ENCODE results near the gene SLC9A3.
A peak's percentile ranks its signal among the peaks of the same experiment; 100 is the strongest.

The SLC9A3 gene

DNA sequence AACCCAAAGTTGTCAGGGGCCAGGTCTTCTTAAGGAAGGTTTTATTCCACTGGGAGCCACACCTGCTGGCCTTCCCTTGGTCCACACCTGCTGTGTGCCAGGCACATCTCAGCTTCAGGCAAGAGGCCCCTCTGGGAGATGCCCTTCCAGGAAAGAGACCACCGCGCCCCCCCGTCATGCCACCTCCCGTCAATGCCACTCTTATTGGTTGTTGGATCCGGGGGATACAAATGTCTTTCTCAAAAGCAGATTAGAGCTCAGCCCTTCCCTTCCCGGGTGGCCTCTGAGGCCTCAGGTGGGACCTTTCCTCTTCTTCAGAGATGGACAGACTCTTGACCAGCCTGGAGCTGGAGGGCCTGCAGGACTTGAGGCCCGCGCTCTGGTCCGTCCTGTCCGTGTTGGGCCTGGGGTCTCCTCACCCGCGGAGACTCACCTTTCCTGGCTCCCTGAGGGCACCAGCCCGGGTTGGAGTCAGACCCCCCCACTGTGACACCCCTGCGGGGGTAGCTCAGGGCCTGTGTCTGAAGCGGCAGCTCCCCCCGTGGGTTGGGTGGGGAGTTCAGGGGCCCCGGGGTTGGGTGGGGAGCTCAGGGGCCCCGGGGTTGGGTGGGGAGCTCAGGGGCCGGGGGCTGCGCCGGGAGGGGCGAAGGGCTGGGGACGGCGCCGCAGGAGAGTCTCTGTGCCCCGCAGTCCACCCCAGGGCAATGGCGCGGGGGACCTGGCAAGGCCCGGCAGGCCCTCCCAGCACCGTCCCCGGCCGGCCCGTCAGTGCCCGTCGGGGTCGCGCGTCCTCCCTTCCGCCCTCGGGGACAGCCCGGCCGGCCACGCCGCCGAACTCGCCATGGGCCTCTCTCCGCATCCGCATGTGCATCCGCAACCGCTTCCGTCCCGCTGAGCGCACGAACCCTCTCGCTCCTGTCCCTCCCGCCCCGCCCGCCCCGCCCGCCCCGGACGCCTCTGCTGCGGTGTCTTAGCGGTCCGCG lies 3.7 kb upstream of the SLC9A3 start:
- FAIRE-seq (no peak), DNase-seq (ENCODE audit: insufficient read length, low spot score) (no peak)

DNA sequence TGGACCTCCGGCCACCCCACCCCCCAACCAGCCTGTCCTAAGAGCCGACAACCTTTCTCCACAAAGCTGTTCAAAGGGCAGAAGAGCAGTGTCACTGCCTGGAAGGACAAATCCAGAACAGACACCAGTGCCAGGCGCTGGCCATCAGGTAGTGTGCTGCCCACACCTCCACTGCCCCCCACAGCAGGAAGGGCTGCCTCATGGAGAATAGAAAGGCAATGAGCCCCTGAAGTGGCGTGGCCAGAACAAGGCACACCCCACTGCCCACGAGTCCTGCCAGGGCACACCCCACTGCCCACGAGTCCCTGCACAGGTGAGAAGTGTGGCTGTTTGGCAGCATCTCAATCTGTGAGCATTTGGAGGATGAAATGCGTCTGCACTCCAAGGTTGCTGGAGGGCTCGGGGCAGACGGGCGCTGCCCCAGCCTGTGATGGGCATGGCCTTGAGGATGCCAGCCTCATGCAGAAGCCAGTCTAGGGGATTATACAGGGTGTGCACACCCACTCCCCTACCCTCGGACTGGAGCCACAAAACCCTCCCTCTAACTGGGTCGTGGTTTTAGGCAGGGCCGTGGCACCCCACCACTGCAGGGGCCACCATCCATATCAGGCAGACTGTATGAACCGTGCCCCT lies 2.3 kb upstream of the SLC9A3 start:
- no peak for DNase-seq (ENCODE audit: insufficient read length, low spot score)
- FAIRE-seq, result peak; percentile 16

DNA sequence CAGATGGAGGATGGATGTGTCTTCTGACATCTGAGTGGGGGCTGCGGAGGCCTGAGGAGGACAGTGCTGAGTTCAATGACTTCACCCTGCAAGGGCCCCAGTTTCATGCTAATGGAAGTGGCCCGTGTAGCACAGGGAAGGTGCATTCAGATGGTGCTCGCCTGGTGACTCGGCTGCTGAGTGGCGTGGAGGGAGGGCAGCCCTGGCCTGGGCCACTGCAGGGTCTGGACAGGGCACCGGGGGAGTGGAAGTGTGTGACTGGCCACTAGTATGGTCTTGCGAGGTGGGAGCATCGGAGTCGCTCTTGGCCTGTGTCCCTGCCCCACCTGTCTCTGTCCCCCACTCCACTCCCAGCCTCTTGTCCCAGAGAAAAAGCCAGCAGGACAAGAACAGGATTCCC lies 1.7 kb upstream of the SLC9A3 start:
- DNase-seq (ENCODE audit: insufficient read length, low spot score), result no peak
- FAIRE-seq, result no peak

DNA sequence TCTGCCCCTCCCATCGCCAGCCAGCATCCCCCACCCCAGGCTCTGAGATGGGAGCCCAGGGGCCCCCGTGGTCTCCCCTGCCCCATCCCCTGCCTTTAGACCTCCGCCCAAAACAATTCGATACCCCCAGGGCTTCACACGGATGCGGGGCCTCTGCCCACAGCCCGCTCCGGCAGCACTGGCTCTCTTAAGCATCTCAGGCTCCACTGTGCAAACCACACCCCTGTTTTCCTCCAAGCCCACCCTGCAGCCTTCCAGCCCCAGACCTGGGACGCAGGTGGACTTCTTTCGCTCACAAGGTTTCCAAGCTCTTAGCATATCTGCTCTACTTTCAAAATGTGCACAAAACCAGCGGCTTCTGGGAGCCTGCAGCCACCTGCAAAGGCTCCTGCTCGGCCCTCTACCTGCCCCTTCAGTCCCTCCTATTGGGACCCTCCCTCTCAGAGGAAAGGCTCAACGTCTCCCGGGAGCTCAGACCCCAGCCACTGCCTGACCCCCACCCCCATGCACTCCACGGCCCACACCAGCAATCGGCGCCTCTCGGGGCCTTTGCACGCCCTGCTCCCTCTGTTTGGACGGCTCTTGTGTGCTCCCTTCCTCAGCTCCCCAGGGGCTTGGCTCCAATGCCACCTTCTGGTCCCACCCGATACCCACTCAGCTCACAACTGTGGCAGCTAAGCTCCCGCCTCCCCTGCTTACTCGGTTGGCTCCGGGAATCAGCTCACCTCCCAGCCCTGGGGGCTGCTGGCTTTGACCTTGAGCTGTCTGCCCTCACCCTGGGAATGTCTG lies 918 bp upstream of the SLC9A3 start:
- FAIRE-seq, result no peak
- no peak for DNase-seq (ENCODE audit: insufficient read length, low spot score)

DNA sequence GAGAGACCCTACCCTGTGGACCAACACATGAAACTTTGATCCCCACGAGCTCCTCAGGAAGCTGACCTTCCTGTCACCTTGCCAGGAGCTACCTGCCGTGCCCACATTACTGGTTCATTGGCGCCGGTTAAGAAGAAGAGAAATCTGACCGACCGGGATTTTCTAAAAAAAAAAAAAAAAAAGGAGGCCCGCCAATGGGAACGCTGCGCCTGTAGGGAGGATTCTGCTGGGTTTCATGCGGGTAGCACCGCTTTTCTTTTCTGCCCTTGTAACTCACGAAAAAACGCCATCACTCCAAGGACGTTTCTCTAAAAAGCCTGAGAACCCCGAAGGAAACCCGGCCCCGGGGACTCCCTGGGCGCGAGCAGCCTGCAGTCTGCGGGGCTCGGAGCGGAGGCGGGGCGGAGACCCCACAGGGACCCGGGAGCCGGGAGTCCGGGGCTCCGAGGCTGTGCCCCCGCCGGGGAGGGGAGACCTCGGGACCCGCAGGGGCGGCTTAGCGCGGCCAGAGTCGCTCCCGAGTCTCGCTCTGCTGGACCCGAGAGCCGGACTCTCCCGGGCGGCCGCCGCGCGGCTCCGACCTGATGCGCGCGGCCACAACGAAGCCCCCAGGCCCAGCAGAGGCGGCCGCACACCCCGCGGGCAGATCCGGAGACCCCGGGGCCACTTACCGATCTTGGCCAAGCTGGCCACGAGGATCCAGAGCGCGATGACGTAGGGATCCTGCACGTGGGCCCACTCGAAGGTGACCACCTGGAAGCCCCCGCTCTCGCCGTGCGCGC lies 617 bp downstream of the SLC9A3 start:
- FAIRE-seq, result no peak
- DNase-seq (ENCODE audit: insufficient read length, low spot score), result no peak

DNA sequence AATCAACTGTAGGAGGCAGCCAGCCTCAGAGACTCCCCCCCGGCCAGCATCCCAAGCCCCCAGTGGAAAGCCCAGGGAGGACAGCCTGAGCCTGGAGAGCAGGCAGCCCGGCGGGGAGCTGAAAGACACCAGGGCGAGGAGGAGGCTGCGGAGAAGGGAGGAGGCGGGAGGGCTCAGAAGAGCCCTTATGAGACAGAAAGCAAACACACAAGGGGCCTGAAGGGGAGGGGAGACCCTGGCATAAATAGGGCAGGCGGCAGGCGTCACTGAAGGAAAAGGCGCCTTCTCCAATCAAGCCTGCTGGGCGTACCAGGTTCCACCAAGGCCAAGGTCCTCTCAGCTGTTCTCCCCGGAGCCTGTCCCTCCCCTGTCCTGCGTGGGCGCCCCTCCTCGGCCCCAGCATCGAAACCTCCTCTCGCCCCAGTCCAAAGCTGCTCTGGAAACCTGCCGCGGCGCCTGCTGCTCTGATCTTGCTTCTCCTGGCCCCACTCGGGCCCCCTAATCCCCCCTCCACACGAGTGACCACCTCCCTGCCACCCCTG lies 1.3 kb downstream of the SLC9A3 start:
- no peak for DNase-seq (ENCODE audit: insufficient read length, low spot score)

DNA sequence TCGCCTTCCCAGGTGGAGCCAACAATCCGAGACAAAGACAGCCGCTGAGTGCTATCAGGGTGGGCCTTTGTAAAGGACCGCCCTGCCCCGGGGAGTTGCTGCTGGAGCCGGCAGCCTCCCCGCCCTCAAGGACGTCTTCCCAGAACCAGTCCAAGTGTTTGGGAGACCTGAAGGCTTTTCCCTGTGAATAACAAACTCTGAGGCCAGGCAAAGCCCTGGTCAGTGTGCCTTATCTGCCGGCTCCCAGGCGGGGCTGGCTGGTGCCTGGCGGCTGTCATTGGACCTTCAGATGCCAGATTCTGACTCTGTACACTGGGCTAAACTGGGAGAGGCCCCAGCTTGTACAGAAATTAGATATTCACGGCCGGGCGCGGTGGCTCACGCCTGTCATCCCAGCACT lies 2.1 kb downstream of the SLC9A3 start:
- no peak for DNase-seq (ENCODE audit: insufficient read length, low spot score)
- FAIRE-seq, result no peak

More for the DNA sequence above, 1.3 kb downstream of the SLC9A3 start:
- no peak for FAIRE-seq

DNA sequence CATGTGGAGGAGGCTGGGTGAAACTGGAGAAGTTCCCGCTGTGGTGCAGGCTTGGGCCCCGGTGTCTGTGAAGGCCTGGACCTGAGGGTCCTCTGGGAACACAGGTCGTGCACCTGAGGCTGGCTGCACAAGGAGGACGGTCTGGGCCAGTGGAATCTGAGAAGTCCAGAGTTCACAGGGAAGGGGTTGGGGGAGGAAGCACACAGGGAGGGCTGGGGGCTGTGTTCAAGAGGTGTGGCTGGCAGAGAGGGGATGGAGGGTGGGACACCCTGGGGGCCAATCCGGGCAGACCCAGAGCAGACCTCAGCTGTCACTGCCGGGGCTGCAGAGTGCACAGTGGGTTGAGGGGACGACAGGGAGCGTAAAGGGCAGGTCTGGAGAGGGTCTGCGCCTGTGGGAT lies 2.6 kb downstream of the SLC9A3 start:
- peak; percentile 23 for FAIRE-seq
- DNase-seq (ENCODE audit: insufficient read length, low spot score), result no peak

DNA sequence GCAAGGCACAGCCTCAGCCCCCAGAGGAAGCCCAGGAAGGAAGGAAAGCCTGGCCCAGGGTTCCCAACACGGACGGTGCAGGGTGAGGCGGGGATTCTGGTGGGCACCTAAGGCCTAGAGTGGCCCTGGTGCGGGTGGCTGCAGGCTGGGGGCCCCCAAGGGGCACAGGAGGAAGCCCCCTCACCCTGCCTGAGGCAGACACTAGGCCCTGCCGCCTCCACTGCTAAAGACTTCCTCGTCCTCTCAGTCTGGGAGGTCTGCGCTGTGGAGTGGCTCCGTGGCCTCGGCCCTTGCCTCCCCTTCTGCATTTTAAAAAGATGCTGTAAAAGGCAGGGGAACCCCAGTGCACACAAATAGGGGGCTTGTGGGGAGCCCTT lies 3.4 kb downstream of the SLC9A3 start:
- no peak for DNase-seq (ENCODE audit: insufficient read length, low spot score)
- no peak for FAIRE-seq

DNA sequence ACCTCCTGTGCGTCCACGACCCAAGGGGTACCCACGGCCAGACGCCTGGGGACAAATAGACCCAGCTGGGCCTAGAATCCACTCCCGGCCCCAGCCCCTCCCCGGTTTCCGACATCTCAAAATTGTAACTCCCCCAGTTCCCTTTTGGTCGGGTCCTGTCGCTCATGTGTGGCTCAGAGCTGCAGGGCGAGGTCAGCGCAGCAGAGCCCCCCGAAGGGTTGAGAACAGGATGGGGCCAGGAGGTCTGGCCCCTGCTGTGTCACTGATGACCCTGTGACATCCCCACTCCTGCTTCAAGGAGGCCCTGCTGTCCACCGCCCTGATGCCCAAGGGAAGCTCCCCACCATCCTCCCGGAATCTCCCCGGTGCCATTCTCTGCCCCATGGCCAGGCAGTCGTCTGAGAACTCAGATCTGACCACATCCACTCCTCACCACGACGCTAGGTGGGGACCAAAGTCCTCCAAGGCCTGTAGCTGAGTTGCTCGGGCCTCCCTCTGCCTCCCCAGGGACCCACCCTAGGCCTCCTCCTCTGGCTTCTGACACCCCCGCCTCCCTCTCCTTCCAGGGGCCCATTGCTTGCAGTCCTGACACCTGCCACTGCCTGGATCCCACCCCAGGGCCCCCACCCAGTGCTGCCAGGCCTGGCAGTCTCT lies 3.9 kb downstream of the SLC9A3 start:
- DNase-seq (ENCODE audit: insufficient read length, low spot score), result no peak
- FAIRE-seq, result no peak

DNA sequence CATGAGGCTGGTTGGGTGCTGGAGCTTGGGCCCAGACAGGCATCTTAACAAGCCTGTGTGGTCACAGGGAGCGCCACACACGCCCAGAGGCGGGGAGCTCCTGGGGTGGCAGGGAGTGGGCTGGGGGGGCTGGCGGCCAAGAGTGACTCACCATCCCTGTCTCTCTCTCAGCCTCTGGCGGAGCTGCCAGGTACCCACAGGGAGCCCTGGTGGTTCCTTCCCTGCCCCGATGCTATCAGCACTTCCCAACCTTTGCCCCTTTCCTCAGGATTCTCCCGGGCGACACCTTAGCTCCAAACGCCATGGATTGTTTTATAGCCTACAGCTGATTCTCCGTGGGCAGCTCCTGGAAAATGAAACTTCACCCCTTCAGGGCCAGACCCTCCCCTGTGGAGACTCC lies 5.5 kb downstream of the SLC9A3 start:
- no peak for DNase-seq (ENCODE audit: insufficient read length, low spot score)
- FAIRE-seq, result no peak

DNA sequence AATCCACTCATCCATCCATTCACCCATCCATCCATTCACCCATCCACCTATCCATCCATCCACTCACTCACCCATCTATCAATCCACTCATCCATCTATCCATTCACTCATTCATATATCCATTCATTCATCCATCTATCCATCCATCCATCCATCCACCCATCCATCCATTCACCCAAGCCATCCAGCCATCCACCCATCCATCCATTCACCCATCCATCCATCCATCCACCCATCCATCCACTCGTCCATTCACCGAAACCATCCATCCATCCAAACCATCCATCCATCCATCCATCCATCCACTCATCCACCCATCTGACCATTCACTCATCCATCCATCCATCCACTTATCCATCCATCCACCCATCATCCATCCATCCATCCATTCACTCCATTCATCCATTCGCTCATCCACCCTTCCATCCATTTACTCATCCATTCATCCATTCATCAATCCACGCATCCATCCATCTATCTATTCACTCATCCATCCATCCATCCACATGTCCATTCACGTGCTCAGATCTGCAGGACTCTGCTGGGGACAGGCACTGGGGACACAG lies 6.6 kb downstream of the SLC9A3 start:
- FAIRE-seq, result peak; percentile 92
- DNase-seq (ENCODE audit: insufficient read length, low spot score), result no peak

DNA sequence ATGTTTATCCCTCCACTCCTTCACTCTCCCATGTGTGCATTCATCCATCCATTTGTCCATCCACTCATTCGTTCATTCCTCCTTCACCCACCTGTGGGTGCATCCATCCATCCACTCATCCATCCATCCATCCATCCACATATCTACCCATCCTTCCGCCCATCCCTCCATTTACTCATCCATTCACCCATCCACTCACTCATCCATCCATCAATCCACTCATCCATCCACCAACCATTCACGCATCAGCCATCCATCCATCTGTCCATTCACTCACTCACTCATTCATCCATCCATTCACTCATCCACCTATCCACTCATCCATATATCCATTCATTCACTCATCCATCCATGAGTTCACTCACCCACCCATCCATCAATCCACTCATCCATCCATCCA lies 7.3 kb downstream of the SLC9A3 start:
- DNase-seq (ENCODE audit: insufficient read length, low spot score), result no peak
- no peak for FAIRE-seq

DNA sequence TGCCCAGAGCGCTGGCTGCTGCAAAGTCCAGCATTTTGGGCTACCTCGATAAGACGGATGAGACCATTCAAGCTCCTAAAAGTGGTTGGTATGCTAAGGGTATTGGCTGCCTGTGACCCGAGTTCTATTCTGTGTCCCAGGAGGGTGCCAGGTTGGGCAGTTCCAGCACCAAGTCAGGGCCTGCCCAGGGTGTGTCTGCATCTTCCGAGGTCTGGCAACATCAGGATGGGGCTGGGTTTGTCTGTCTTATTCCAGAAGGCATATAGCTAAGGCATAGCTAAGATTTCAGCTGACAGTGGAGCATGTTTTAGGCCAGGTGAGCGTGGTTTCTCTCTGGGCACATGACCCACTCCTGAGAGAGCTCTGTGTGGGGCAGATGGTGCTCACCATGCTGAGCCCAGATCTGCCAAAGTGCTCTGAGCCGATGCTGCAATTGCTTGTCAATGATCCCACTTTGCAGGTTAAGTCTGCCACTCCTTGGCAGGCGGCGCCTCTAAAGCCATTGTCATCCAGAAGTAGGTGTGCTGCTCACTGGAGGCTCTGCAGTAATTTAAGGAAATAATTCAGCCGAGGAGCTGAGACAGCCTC lies 7.8 kb downstream of the SLC9A3 start:
- DNase-seq (ENCODE audit: insufficient read length, low spot score), result no peak
- FAIRE-seq, result peak; percentile 23

DNA sequence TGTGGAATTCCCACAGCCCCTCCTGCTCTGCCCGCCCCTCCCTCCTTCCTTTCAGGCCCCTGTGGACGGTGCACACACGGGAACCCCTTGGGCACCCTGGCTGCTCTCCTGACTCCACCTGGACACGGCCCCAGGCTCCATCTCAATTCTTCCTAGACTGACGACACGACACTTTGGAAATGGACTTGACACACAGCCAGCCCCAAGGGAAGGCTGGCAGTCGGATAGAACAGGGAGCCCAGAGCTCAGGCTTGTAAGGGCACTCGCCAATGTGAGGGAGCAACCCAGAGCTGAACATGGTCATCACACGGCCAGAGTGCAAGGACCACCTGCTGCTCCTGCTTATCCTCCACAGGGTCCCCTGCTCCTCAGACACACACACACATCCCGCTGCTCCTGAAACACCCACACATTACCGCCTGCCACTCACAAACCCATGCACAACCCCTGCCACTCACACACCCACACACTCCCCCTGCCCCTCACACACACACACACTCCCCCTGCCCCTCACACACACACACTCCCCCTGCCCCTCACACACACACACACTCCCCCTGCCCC lies 8.9 kb downstream of the SLC9A3 start:
- peak; percentile 80 for FAIRE-seq
- no peak for DNase-seq (ENCODE audit: insufficient read length, low spot score)

DNA sequence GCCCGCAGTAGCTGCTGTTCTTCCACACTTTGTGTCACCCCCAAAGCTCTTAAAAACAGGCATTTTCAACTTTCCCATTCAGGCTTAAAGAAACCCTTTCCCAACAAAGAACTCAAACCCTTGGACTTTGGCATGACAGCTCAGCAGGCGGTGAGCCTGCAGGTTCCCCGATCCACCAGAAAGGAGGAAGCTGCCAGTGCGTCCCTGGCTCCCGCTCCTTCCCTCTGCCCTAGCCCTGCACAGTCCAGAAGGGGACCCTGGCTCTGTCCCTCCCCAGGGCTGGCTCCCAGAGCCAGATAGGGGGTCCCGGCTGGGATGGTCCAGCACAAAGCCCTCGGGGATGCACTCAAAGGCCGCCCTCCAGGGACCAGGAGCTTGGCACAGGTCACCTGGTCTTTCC lies 9.6 kb downstream of the SLC9A3 start:
- no peak for FAIRE-seq
- no peak for DNase-seq (ENCODE audit: insufficient read length, low spot score)

DNA sequence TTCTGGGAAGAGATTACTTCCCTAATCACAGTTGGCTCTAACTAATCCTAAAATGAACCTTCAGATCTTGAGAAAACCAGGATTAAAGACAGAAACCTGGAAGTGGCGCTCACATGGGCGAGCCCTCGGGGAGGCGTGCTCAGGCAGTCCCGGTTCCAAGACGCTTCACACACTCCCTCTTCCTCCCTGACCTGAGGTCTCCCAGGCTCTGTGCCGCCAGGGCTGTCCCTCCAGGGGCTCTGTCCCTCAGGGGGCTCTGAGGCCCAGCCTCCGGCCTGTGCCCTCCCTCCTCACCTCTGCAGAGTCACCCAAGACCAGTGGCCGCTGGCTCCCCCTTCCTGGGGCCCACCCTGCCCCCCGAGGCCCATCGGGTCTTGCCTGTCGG lies 10.2 kb downstream of the SLC9A3 start:
- FAIRE-seq (no peak), DNase-seq (ENCODE audit: insufficient read length, low spot score) (no peak)

DNA sequence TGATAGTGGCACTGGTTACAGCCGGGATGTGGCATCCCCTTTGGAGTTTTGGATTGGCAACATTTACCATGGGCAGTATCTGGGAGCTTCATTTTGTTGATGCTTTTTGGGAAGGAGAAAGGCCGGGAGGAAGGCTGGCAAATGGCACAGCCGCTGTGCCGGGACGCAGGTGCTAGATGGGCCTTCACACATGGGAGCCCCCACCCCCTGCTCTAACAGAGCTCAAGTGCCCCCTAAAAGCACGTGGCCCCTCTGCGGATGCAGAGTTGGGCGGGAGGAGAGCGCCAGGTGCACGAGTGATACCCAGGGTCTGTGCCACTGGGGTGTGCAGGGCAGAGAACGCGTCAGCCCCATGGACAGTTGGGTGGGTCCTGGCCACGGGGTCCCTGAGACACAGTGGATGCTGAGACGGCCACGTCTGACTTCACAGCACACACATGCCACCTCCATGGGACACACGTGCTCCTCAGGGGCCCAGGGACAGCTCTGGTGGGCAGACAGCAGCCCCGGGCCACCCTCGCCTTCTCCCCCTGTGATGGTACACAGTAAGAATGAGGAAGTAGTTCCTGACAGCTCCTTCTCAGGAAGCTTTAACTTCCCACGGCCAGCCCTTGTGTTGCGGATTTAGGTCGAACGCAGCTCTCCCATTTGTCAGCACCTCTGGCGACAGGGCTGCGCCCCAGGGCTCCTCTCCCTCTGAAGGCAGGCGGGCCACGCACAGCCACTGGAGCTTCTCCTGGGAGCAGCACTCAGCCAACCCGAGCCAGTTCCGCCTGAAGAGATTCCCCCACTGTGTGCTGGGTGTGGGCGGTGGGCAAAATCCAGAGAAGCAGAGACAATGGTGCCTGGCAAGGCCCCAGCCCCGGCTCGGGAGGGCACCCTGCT lies 10.8 kb downstream of the SLC9A3 start:
- no peak for DNase-seq (ENCODE audit: insufficient read length, low spot score)
- FAIRE-seq, result no peak

Measured in HTR-8/SVneo (cell line).